NCI-H774 (cell line): ENCODE data around the gene LGR4.

Experiments
- DNase-seq: peaks from one replicate; lab custom pipeline; 2025; lab: John Stamatoyannopoulos, UW

The LGR4 gene

DNA sequence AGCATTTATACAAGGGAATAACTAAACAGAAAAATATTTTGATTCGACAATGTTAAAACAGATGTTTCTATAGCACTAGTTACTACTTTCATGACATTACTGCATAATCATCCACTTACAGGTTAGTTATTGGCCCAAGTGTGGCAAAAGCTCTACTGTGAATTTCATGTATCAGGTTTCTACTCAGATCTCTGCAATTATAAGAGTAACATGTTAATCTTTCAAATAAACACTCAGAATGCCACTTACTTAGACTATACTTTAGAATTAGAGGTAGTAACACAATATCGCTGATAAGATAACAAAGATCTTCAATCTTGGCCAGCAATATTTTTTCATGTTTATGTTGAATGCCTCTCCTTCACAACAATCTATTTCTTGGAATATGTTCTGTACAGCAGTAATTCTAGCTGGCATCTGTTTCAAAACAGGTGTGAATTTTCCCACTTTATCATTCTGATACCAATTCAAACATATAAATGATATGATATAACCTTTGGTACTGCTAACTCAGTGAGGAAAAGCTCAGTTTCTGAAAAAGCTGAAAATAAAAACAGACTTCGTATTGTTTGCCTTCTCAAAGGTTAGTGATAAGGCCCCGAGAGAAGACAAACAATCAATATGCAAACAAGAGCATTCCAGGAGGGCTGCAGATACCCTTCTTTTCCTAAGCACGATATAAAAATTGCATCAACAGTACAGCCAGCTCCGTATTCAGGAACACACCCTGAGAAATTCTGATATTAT, 98.6 kb downstream of the LGR4 start:
- DNase-seq: no peak

DNA sequence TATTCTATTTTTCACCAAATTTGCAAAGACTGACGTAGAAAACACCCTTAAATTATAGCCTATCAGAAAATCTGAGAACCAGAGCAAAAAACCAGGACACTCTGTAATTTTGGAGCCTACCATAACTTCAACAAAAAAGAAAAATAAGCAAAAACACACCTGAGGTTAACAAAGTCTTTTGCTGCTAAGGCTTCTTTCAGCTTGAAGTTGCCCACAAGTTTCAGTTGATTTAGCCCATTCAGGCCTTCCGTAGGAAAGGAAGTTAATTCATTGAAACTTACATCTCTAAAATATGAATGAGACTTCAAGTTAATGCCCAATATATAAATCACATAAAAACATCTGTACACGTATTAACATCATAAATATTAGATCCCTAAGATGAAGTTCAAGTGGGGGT, 99.2 kb downstream of the LGR4 start:
- DNase-seq: no peak

DNA sequence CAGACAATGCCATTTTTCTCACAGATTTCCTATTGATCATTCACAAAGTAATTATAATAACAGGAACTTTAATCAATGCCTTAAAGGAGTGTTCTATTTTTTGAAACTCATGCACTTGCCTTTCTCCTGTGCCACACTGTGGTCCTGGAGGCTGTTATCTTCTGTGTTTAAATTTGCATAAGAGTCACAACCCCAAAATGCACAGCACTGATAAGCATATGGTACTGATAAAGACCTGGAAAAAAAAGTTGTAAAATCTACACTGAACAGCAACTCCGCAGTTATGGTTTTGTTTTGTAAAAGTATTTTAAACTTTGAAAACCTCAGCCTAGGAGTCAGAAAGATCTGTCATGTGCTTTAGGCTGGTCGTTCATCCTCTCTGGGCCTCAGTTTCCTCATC, 100.4 kb downstream of the LGR4 start:
- no peak for DNase-seq

DNA sequence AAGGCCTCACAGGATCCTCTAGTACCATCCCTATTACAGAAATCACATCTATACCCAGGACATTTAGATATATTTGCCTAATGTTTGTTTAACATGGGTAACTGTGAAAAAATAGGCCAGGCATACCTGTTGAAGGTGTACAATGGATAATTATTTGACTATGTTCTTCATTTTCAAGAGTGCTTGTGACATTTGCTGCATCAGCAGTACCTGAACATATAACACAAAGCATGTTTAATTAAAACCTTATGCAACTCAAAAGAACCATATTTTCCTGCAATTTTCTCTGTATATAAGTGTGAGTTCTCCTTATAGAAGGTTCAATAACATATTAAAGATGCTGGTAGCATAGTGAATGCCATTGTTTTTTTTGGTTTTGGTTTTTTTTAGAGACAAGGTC, 101.1 kb downstream of the LGR4 start:
- no peak for DNase-seq

DNA sequence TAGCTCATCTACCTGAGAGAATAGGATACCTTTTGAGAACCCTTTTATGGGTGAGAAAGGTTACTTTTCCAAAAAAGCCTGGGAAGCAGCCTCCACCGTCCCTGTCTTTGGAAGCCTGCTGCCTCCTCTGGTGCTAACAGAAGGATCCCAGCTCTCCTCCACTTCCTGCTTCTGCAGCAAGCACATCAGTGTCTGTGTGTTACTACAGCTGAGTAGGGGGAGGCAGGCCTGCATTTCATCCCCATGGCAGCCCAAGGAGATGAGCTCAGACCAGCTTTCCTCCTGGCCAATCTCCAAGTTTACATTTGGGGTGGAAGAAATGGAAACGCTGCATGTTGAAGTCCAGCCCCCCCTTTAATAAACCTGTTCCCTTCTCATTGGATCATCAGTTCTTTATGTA, 102.2 kb downstream of the LGR4 start:
- no peak for DNase-seq

DNA sequence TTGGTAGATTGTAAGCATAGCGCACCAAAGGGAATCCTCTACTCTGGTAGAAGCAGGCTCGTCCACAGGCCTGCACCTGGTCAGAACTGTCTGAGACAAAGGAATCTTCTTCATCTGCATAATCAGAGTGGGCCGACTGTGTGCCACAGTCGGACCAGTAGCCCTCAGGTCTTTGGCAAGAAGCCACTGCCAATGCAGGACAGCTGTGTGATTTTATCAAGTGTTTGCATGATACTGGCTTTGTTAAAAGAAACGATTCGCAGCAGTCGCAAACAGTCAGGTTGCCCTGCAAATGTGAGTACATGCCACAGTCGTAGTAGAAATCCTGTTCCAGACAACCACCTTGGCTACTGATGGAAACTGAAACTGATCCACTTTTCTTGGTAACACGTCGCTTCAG, 104.7 kb downstream of the LGR4 start:
- peak; percentile 77 for DNase-seq

DNA sequence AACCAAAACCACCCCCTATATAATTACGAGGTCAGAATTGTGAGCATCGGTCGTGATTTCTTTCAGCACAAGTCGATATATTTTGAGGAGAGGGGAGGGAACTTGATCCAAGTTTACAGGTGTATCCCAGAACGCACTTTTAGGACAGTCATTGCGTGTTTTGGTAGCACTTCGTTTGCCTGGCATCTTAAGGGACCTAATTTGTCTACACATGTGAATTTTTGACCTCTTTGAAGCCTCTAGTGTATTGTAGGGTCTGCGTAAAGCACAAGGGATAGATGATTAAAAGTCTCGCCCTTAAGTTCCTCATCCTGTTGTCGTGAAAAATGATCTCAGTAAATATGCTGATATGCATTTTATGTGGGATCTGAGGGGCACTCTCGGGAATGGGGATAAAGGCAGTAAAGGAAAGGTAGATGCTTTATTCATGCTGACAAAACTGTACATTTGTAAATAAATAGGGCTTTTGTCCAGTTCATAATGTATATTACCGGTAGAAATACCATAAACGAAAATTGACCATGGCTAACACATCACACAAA, 108.9 kb downstream of the LGR4 start:
- no peak for DNase-seq

DNA sequence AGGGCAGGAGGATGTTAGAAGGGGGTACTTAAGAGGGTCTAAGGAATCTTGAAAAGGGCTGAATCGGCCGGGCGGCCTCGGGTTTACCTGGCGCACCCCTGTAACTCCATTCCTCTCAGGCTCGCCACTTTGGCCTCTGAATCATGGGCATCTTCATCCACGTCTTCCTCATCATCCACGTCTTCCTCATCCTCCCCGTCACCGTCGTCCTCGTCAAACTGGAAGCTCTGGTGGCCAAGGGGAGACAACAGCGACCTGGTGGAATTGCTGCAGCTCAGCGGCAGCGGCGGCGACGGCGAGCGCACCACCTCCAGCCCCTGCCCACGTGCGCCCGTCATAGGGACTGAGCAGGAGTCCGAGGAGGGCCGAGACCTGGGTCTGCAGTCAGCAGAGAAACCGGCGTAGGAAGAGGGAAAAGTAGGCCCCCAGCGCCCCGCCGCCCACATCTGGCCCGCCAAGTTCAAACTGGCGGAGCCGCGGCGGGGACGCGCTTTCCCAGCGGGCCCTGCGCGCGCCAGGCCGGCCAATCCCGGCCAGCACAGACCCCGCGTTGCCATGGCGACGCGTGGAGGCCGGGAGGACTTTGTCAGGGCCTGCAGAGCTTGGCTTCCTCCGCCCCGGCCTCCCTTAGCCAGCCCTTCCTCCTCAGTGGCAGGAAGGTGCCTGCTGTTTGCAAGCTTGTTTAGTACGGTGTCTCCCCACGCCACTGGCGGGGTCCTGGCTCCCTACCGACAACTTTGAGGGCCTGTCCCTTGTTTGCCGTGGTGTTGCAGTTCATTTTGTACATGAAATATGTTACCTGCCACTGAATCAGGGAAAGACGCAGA, 109.6 kb downstream of the LGR4 start, which contains the start of gene CCDC34:
Gene CCDC34 (minus strand): TSS at position 467 of the 827 bp plus-strand sequence. CDS start 21 bp downstream, at position 446.
- DNase-seq: peak; percentile 94

DNA sequence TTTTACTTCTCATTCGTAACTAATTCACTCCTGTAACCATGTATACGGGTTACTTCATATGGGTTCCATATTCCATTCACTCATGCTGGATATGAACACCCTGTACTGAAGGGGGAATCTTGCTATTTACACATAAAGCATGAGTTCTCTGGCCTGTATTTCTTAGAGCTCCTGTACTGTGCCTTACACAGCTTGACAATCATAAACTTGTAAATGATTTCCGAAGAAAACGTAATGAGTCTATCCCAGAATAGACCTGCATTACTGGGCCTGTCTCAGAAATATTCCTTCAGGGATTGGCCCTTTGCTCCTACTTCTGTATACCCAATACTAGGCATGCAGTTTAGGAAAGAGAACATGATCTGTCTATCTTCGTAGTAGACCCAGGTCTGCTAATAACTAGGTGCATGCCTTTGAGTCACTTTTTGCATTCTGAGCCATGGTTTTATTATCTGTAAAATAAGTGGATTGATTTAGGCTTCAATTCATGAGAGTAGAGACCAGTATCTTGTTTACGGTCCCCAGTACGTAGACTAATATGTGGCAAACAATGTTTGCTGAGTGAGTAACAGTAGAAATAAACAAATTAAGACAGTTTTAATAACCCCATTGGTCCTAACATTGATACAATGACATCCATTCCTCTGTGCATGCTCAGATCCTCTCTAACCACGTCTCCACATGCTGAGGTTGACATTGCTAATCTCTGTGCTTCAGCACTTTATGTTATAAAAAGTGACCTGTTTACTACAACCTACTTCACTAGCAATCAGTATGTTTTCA, 110.8 kb downstream of the LGR4 start:
- no peak for DNase-seq

DNA sequence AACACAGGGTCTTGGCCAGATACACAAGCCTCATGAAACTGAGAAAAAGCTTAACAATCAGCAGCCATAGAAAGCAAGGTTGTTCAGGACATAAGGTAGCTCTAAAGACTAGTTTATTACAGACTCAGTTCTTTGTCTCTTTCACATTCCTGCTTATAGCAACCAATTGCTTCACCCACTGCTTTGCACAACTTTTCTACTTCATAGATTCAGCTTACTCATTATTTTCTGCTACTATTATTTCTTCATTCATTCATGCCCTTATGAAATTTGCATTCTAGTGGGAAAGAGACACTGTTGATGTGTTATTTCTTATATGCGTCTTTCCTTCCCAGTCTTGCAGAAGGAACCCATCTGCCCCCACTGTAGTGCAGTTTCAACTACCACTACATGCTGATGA, 114.3 kb downstream of the LGR4 start:
- DNase-seq: no peak

DNA sequence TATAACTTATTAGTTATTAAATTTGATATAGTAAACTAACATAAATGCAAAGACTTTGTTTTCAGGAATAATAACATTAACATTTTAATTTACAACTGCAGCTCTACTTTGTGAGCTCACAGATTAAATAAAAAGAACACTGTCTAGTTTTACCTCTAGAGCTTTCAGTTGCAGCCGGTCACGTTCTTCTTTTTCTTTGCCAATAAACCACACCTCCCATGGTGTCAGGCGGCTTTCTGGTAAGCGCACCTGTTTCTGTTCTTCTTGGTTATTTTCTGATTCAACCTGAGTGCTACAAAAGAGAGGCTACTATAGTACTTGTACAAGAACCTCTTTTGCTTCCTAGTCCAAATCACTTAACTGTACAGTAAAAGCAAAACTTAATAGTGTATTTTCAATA, 115.3 kb downstream of the LGR4 start:
- DNase-seq: peak; percentile 85

DNA sequence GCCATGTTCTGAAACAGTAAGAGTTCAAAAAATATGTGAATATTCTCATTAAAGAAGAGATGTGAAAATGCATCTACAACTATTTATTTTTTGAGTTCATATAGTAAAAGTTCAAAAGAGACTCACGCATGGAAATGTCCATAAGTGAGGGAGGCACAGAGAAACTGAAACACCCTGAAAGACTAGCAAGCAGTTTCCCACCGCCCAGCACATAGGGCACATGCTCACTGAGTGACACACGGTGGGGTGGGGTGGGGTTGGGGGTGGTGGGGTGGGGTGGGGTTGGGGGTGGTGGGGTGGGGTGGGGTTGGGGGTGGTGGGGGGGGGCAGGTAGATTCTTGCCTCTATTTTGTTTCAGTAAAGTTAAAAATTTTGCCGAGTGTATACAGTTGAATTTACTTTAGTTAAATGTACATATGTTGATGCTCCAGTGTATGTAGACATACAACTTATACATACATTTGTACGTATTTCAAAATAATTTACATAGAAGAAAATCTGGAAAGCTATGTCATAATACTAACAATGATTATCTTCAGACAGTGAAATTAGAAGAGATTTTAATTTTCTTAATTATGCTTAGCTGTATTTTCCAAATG, 115.9 kb downstream of the LGR4 start:
- no peak for DNase-seq

DNA sequence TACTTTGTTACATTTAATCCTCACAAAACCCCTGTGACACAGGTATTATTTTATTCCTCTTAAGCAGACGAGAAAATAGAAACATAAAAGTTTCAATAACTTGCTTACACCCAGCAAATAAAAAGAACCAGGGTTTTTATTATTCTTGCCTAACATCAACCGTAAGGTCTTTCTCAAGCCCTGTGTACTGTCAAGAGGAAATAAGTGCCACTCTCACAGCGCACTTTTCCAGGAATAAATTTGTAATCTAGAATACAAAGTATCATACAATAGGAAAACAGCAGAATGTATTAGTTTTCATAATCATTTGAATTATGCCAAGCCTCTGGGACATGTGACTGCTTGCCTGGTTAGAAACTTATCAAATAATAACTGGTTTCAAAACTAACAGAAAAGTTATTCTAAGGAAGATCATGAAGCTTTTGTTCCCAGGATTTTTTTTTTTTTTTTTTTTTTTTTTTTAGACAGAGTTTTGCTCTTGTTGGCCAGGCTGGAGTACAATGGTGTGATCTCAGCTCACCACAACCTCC, 117.0 kb downstream of the LGR4 start:
- no peak for DNase-seq

DNA sequence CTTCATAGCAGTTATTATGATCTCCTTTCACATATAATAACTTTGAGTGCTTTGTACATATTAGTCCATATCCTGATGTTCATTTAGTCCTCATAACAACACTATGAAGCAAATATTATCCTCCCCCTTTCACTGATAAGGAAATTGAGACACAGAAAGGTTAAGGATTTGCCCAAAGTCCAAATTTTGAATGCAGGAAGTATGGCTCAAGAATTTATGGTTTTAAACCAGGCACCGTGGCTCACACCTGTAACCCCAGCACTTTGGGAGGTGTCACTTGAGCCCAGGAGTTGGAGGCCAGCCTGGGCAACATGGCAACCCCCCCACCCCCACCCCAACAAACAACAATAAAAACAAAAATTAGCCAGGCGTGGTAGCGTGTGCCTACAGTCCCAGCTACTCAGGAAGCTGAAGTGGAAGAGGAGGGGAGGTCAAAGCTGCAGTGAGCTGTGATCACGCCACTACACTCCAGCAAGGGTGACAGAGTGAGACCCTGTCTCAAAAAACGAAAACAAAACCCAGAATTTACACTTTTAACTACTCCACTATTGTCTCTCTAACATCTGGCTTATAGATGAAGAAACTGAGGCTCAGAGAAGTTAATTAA, 118.1 kb downstream of the LGR4 start:
- no peak for DNase-seq

DNA sequence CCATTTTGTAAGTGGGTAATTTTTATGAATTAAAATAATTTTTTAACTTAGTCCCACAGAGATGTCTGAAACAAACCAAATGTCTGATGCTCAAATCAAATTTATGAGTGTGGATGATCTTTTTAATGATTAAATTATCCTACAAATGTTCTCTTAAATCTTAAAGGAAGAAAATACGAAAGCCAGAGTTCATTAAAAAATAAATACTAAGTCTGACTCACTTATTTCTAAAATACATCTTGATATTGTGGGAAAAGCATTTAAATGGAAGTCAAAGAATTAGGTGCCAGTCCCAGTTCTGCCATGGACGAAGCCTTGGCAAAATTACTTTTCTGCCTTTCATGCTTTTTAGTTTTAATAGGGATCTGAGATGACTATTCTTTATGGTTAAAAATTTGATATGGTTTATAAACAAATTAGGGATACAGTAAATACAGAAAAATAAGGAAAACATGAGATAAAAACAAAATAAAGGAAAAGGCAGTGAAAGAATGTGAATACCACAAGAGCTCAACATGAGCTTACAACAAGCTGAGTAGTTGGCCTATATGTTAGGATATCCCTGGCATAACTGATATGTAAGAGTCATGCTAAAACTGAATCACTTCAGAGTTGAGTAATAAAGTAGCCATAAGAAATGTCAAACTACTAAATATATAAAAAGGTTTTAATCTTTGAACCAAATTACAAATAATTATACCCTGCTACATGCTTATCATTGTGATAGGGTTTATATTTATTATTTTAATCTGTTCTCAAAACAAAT, 118.8 kb downstream of the LGR4 start:
- DNase-seq: no peak

DNA sequence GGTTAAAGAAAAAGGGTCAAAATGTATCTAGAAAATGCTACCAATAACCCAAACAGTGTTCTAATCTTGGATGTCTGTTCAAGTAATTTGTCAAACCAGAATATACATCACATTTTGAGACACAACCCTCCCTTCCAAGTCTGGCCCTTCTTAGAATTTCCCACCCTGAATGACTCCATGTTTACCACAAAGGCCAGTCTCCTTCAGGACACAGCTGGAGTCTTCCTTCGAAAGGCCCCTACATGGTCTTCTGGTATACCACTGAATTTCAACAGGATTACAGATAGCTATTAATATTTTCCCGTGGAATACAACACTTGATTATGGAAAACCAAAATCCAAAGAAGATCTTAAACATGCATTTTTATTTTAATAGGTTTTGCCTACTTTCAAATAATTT, 119.8 kb downstream of the LGR4 start:
- no peak for DNase-seq

DNA sequence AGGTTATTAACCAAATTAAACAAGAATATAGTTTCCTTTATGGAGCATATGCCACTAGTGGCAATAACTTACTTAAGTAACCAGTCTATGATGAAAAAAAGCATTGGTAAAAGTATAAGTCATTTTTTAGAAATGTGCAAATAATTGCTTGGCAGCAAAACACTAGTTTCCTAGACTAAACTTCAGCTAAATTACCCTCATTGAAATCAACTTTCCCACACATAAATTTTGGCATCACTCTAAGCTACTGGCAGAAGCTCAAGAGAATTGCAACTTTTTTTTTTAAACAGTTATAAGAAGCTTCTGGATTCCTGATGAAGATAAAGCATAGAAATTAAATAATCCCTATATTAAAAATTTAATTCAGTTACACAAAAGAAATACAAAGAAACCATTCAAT, 122.1 kb downstream of the LGR4 start:
- no peak for DNase-seq

DNA sequence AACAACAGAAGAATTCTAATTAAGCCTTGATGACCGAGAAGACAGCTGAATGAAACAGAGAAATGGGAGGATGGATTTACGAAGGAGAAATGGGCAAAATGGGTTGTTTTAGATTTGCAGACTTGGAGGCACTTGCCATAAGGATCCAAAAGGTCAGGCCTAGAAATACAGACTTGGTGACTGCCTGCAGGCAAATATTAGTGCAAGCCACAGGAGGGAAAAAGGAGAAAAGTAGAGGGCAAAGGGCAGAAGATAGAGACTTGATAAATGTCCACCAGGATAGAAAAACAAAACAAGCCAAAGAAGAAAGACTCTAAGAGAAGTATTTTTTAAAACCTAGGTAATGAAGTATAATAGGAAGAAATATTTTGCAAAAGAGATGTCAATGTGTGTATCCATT, 122.7 kb downstream of the LGR4 start:
- no peak for DNase-seq

DNA sequence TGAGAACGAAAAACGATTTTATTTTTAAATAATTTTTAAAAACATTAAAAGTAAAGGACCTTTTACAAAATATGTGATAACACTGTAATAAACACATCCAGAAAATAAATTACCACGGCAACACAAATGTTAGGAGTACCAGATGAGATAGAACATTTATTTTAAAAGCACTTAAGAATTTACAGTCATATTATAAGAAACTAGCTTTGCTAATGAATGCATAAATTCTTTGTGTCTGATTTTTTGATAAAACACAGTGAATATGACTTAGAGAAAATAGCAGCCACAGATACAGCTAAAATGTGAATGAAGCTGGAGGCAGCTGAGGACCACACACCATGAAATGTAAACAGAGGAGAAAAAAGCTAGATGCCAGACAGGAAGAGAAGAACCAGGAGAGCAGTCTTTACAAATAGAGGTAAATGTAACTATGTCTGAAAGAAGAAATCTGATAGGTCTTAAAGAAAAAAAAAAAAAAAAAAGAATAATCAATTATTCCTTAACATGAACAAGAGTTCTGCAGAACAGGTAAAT, 124.2 kb downstream of the LGR4 start:
- DNase-seq: peak; percentile 30
